GM21529 (cell line): ENCODE results near the gene GREB1L.
"Not testable (repeated sequence)": the region's sequence is repeated elsewhere in the genome, so short reads cannot be mapped to it uniquely, and the experiment has no call there.

Experiments used
- ATAC-seq: cut with Tn5 transposase; IDR thresholded peaks from one replicate; pipeline ENCODE4 v1.9.1; 2021; ENCODE audit not compliant: unreplicated experiment

GREB1L gene

GRCh38 chr18:21303895-21304294 is 61.9 kb downstream of the GREB1L start:
- no peak for ATAC-seq

GRCh38 chr18:21305621-21306020 is 63.6 kb downstream of the GREB1L start:
- ATAC-seq: no peak

GRCh38 chr18:21306368-21306767 is 64.3 kb downstream of the GREB1L start:
- no peak for ATAC-seq

- ATAC-seq: no peak
Observed at GRCh38 chr18:21307578-21307977, 65.5 kb downstream of the GREB1L start.

- ATAC-seq: no peak
Observed at GRCh38 chr18:21309248-21309647, 67.2 kb downstream of the GREB1L start.

- ATAC-seq: not testable (repeated sequence)
Observed at GRCh38 chr18:21311980-21312379, 69.9 kb downstream of the GREB1L start.

GRCh38 chr18:21313576-21313975 is 71.5 kb downstream of the GREB1L start:
- ATAC-seq: no peak

- ATAC-seq: no peak
Observed at GRCh38 chr18:21314724-21315123, 72.7 kb downstream of the GREB1L start.

- not testable (repeated sequence) for ATAC-seq
Observed at GRCh38 chr18:21315126-21315525, 73.1 kb downstream of the GREB1L start.

GRCh38 chr18:21315741-21316197 is 73.7 kb downstream of the GREB1L start:
- ATAC-seq: no peak

GRCh38 chr18:21316296-21316695 is 74.3 kb downstream of the GREB1L start:
- ATAC-seq: no peak

GRCh38 chr18:21321711-21322110 is 79.7 kb downstream of the GREB1L start:
- ATAC-seq: no peak

GRCh38 chr18:21327101-21327500 is 85.1 kb downstream of the GREB1L start:
- ATAC-seq: no peak

- no peak for ATAC-seq
Observed at GRCh38 chr18:21330122-21330701, 88.2 kb downstream of the GREB1L start.

GRCh38 chr18:21331065-21331464 is 89.0 kb downstream of the GREB1L start:
- ATAC-seq: no peak

GRCh38 chr18:21335927-21336488 is 94.0 kb downstream of the GREB1L start:
- no peak for ATAC-seq

- ATAC-seq: no peak
Observed at GRCh38 chr18:21336846-21337245, 94.8 kb downstream of the GREB1L start.

- ATAC-seq: no peak
Observed at GRCh38 chr18:21341141-21341540, 99.1 kb downstream of the GREB1L start.

- no peak for ATAC-seq
Observed at GRCh38 chr18:21342372-21342771, 100.3 kb downstream of the GREB1L start.

GRCh38 chr18:21344860-21345259 is 102.8 kb downstream of the GREB1L start:
- no peak for ATAC-seq

- ATAC-seq: no peak
Observed at GRCh38 chr18:21345840-21346239, 103.8 kb downstream of the GREB1L start.

- ATAC-seq: no peak
Observed at GRCh38 chr18:21359746-21360145, 117.7 kb downstream of the GREB1L start.

GRCh38 chr18:21361307-21361880 is 119.4 kb downstream of the GREB1L start:
- no peak for ATAC-seq
